Liver (tissue), 9 donors: ENCODE measurements around the gene MAN1A2. TPM values are rescaled to one million over a fixed set of nuclear protein-coding genes. Genes with fewer than 3 reads are reported as not detected.
A peak's percentile ranks its signal among the peaks of the same experiment; 100 is the strongest.

Experiments used
- DNase-seq: peaks from one replicate; pipeline ENCODE4 v3.0.0-alpha.2; 2017; ENCODE audit warnings: low spot score
- H3K27ac ChIP-seq, 2 donors: one replicate each; pipeline ENCODE4 v1.7.0; 2013; ENCODE audit warnings: inconsistent platforms in 2 of 2, low read length in 2 of 2, control low read depth in 1 of 2, low read depth in 1 of 2, mild to moderate bottlenecking in 1 of 2
- H3K27me3 ChIP-seq, 4 donors: one replicate each; pipeline versions ENCODE4 v1.6.1 to v1.7.0; 2013; ENCODE audit warnings: low read length in 3 of 4, inconsistent platforms in 1 of 4, mild to moderate bottlenecking in 1 of 4, moderate library complexity in 1 of 4; ENCODE audit not compliant: control insufficient read depth in 4 of 4, insufficient read depth in 4 of 4
- H3K36me3 ChIP-seq, 4 donors: one replicate each; pipeline versions ENCODE4 v1.6.1 to v1.7.0; 2013; ENCODE audit warnings: low read length in 3 of 4, mild to moderate bottlenecking in 3 of 4, low read depth in 1 of 4, moderate library complexity in 1 of 4; ENCODE audit not compliant: control insufficient read depth in 4 of 4, insufficient read depth in 3 of 4
- H3K4me1 ChIP-seq, 4 donors: one replicate each; pipeline versions ENCODE4 v1.6.1 to v1.7.0; 2013; ENCODE audit warnings: low read length in 3 of 4, mild to moderate bottlenecking in 3 of 4, moderate library complexity in 1 of 4; ENCODE audit not compliant: control insufficient read depth in 4 of 4, insufficient read depth in 4 of 4
- H3K4me3 ChIP-seq, 3 donors: one replicate each; pipeline versions ENCODE4 v1.6.1 to v1.7.0; 2013; ENCODE audit warnings: low read length in 3 of 3, control low read depth in 1 of 3, low read depth in 1 of 3, mild to moderate bottlenecking in 1 of 3
- H3K9ac ChIP-seq, 2 donors: one replicate each; pipeline ENCODE4 v1.7.0; 2013; ENCODE audit warnings: low read length in 2 of 2, mild to moderate bottlenecking in 2 of 2, moderate library complexity in 2 of 2, control low read depth in 1 of 2, low read depth in 1 of 2
- H3K9me3 ChIP-seq, 4 donors: one replicate each; pipeline versions ENCODE4 v1.6.1 to v1.7.0; 2013; ENCODE audit warnings: low read length in 3 of 4; ENCODE audit not compliant: control insufficient read depth in 4 of 4
- ATF3 ChIP-seq: IDR thresholded peaks from 2 replicates; pipeline ENCODE4 v1.6.1; 2016; ENCODE audit warnings: antibody characterized with exemption
- CTCF ChIP-seq: fragments of 150-350 bp; IDR thresholded peaks from 2 replicates; pipeline ENCODE4 v1.5.1; 2017; ENCODE audit warnings: improper control_type of control experiment, low read depth, low read length; ENCODE audit not compliant: missing input control
- EGR1 ChIP-seq, 2 donors: IDR thresholded peaks; 2 replicates each; pipeline ENCODE4 v1.6.1; 2016 to 2018; ENCODE audit warnings: antibody characterized with exemption in 2 of 2, low read depth in 2 of 2
- FOXA1 ChIP-seq: IDR thresholded peaks from 2 replicates; pipeline ENCODE4 v1.6.1; 2016; ENCODE audit warnings: antibody characterized with exemption
- FOXA2 ChIP-seq: IDR thresholded peaks from 2 replicates; pipeline ENCODE4 v1.6.1; 2016; ENCODE audit warnings: antibody characterized with exemption
- GABPA ChIP-seq, 2 donors: IDR thresholded peaks in 1 of 2; conservative IDR thresholded peaks in 1 of 2; 2 replicates each; pipeline ENCODE4 v1.6.1; 2016; ENCODE audit warnings: antibody characterized with exemption in 2 of 2, mild to moderate bottlenecking in 1 of 2, moderate library complexity in 1 of 2
- HNF4A ChIP-seq, 2 donors: conservative IDR thresholded peaks; 2 replicates each; pipeline ENCODE4 v1.6.1; 2016; ENCODE audit warnings: antibody characterized with exemption in 2 of 2, mild to moderate bottlenecking in 2 of 2
- HNF4G ChIP-seq: IDR thresholded peaks from 2 replicates; pipeline ENCODE4 v1.6.1; 2016; ENCODE audit warnings: antibody characterized with exemption
- JUND ChIP-seq, 2 donors: IDR thresholded peaks; 2 replicates each; pipeline ENCODE4 v1.6.1; 2016; ENCODE audit warnings: antibody characterized with exemption in 2 of 2
- MAX ChIP-seq: IDR thresholded peaks from 2 replicates; pipeline ENCODE4 v1.6.1; 2016; ENCODE audit warnings: antibody characterized with exemption
- NR2F2 ChIP-seq: IDR thresholded peaks from 2 replicates; pipeline ENCODE4 v1.6.1; 2016; ENCODE audit warnings: antibody characterized with exemption
- RAD21 ChIP-seq, 2 donors: IDR thresholded peaks; 2 replicates each; pipeline ENCODE4 v1.6.1; 2016; ENCODE audit warnings: antibody characterized with exemption in 2 of 2, mild to moderate bottlenecking in 2 of 2
- REST ChIP-seq: IDR thresholded peaks from 2 replicates; pipeline ENCODE4 v1.6.1; 2016; ENCODE audit warnings: antibody characterized with exemption, mild to moderate bottlenecking
- RXRA ChIP-seq, 2 donors: IDR thresholded peaks; 2 replicates each; pipeline ENCODE4 v1.6.1; 2017 to 2018; ENCODE audit warnings: antibody characterized with exemption in 2 of 2, mild to moderate bottlenecking in 1 of 2
- SP1 ChIP-seq: IDR thresholded peaks from 2 replicates; pipeline ENCODE4 v1.6.1; 2018; ENCODE audit warnings: antibody characterized with exemption, mild to moderate bottlenecking
- YY1 ChIP-seq: IDR thresholded peaks from 2 replicates; pipeline ENCODE4 v1.6.1; 2016; ENCODE audit warnings: antibody characterized with exemption, mild to moderate bottlenecking
- ZBTB33 ChIP-seq: IDR thresholded peaks from 2 replicates; pipeline ENCODE4 v1.6.1; 2016; ENCODE audit warnings: antibody characterized with exemption
- WGBS: extraction: QIAGEN DNeasy Blood & Tissue Kit; methylation state at CpG from one replicate; pipeline ENCODE4 v1.1.7; 2013; 5-methylcytosine and 5-hydroxymethylcytosine counted together
- polyA plus RNA-seq, 2 donors: library from polyadenylated mRNA; stranded (reverse) in 1 of 2; unstranded in 1 of 2; fragments of 200-250 nt in 1 of 2; fragments of >200 nt in 1 of 2; fragmentation: Nextera tagmentation in 1 of 2; extraction: Ambion mirVana in 1 of 2; gene quantifications; one replicate each; pipeline versions ENCODE4 v1.2.1 to v1.2.3, GENCODE V29; 2013 to 2015
- total RNA-seq, 2 donors: library from RNA; depleted of rRNA; stranded (reverse); fragments of >200 nt; gene quantifications; one replicate each; pipeline ENCODE4 v1.2.3, GENCODE V29; 2014
- donor health status: healthy.
- donor health status: healthy.
- donor health status: healthy.
- donor health status: healthy.
- donor health status: healthy.

Gene MAN1A2
- total and polyA plus RNA-seq, 4 donors: 10.9 to 58.7 (median 25.1) TPM

- no peak overlapping the region for H3K4me3 ChIP-seq
- peaks cover 0 to 7% (median 0%) of the 10 kb centered on the region in 4 donors for H3K4me1 ChIP-seq
- TF ChIP-seq HNF4G (no peak), HNF4A (conservative IDR thresholded peaks at IDR 0.05) (no peak), RAD21 (IDR thresholded peaks at IDR 0.05) (no peak), FOXA1 (no peak), FOXA2 (no peak), MAX (no peak), ZBTB33 (no peak), NR2F2 (no peak), SP1 (no peak), GABPA (IDR thresholded peaks at IDR 0.05 in 1 of 2, conservative IDR thresholded peaks at IDR 0.05 in 1 of 2) (no peak), JUND (IDR thresholded peaks at IDR 0.05) (no peak), ATF3 (no peak), RXRA (IDR thresholded peaks at IDR 0.05) (no peak), REST (no peak), YY1 (no peak), CTCF (no peak), EGR1 (IDR thresholded peaks at IDR 0.05; ENCODE audit: low read depth in 2 of 2) (no peak)
- 79% methylated on average over 8 of the region's 8 CpGs for WGBS
- H3K36me3 ChIP-seq: no peaks in the 10 kb centered on the region
- H3K9ac ChIP-seq: no peak overlapping the region
- H3K27me3 ChIP-seq: no peaks in the 10 kb centered on the region
- H3K27ac ChIP-seq: no peak overlapping the region
- no peaks in the 10 kb centered on the region for H3K9me3 ChIP-seq
- peak; percentile 20 for DNase-seq
Measured at GRCh38 chr1:117564227-117565075, 197.2 kb downstream of the MAN1A2 start.
